Esophagus squamous epithelium (tissue), 5 donors: ENCODE results near the gene ARHGAP8. TPM values are rescaled to one million over a fixed set of nuclear protein-coding genes. Genes with fewer than 3 reads are reported as not detected.

ENCODE experiments used
- DNase-seq: peaks from one replicate; lab custom pipeline; 2025; lab: John Stamatoyannopoulos, UW
- H3K27ac ChIP-seq, 4 donors: fragments of 200-600 bp; sonication (generic); one replicate each; pipeline ENCODE4 v1.5.1; 2016 to 2019; ENCODE audit warnings: mild to moderate bottlenecking in 1 of 4
- H3K27me3 ChIP-seq, 4 donors: fragments of 200-600 bp; sonication (generic); 1 replicate in 3 of 4; 2 replicates in 1 of 4; pipeline versions ENCODE4 v1.5.1 to v1.6.0; 2017 to 2021; ENCODE audit warnings: antibody characterized with exemption in 1 of 4
- H3K36me3 ChIP-seq, 3 donors: fragments of 200-600 bp; sonication (generic); one replicate each; pipeline ENCODE4 v1.5.1; 2016 to 2019
- H3K4me1 ChIP-seq, 3 donors: fragments of 200-600 bp; sonication (generic); one replicate each; pipeline ENCODE4 v1.5.1; 2017 to 2019
- H3K4me3 ChIP-seq, 4 donors: fragments of 200-600 bp; sonication (generic); 1 replicate in 3 of 4; 2 replicates in 1 of 4; pipeline ENCODE4 v1.5.1; 2016 to 2019; ENCODE audit warnings: mild to moderate bottlenecking in 2 of 4, moderate library complexity in 1 of 4
- H3K9me3 ChIP-seq, 3 donors: fragments of 200-600 bp; sonication (generic); one replicate each; pipeline ENCODE4 v1.5.1; 2016 to 2019
- POLR2A ChIP-seq, 4 donors: fragments of 450-650 bp; IDR thresholded peaks; one replicate each; pipeline ENCODE4 v1.6.1; 2017; ENCODE audit warnings: antibody characterized with exemption in 4 of 4, mild to moderate bottlenecking in 4 of 4, moderate library complexity in 3 of 4
- WGBS, 2 donors: methylation state at CpG; one replicate each; pipeline ENCODE4 v1.1.5; 2018; 5-methylcytosine and 5-hydroxymethylcytosine counted together
- intact Hi-C: fragments of 100-400 bp; cut with DNase I; formaldehyde crosslinking; loops from one replicate; pipeline ENCODE4 v1.15.0; 2022
- total RNA-seq, 4 donors: library from RNA; depleted of rRNA; stranded (reverse); fragments of >200 nt; gene quantifications; one replicate each; pipeline ENCODE4 v1.1.0, GENCODE V29; 2016
- TF ChIP-seq, protein P1 (sequence below), 6 experiments: fragments of 450-650 bp in 4 of 6; fragments of 200-600 bp in 2 of 6; sonication (generic) in 2 of 6; IDR thresholded peaks; one replicate each; pipeline ENCODE4 v1.5.1; 2016 to 2019; ENCODE audit warnings: antibody characterized with exemption in 6 of 6, mild to moderate bottlenecking in 4 of 6, moderate library complexity in 4 of 6
- donor health status: DM: yes; HTN: yes; CAD: no.

The ARHGAP8 gene
- total RNA-seq, 4 donors from 2014 or later: 3.6 to 15.0 (median 11.5) TPM

DNA sequence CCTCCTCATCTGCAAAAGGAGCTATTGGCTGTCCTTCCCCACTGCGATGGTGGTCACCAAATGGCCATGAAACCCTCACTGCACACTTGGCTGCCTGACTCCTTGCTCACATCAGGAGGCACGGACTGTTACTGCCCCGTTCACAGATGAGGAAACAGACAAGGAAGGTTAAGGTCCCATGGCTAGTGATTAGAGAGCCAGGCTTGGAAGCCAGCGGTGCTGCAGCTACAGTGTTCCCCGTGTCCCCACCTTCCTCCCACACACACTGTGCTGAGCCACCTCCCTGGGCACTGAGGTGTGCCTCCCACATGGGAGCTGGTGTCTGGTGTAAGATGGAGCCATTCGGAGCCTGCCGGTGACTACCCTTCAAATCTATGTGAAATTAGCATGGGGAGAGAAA lies 2.6 kb downstream of the ARHGAP8 start:
- no peak for DNase-seq
- intact Hi-C loops: no loop called here
- Histone ChIP-seq H3K27me3 (peaks cover 0 to 66% (median 3%) of the 10 kb centered on the region in 4 donors), H3K4me1 (peaks cover 18 to 55% (median 21%) of the 10 kb centered on the region in 3 donors), H3K9me3 (no peaks in the 10 kb centered on the region), H3K36me3 (no peaks in the 10 kb centered on the region), H3K4me3 (no peak overlapping the region), H3K27ac (peak overlapping the region in 1 of 4 donors; percentile 61)
- TF ChIP-seq, protein P1, sequence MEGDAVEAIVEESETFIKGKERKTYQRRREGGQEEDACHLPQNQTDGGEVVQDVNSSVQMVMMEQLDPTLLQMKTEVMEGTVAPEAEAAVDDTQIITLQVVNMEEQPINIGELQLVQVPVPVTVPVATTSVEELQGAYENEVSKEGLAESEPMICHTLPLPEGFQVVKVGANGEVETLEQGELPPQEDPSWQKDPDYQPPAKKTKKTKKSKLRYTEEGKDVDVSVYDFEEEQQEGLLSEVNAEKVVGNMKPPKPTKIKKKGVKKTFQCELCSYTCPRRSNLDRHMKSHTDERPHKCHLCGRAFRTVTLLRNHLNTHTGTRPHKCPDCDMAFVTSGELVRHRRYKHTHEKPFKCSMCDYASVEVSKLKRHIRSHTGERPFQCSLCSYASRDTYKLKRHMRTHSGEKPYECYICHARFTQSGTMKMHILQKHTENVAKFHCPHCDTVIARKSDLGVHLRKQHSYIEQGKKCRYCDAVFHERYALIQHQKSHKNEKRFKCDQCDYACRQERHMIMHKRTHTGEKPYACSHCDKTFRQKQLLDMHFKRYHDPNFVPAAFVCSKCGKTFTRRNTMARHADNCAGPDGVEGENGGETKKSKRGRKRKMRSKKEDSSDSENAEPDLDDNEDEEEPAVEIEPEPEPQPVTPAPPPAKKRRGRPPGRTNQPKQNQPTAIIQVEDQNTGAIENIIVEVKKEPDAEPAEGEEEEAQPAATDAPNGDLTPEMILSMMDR (IDR thresholded peaks at IDR 0.05): no peak
- TF ChIP-seq POLR2A (IDR thresholded peaks at IDR 0.05): no peak
- 54 to 74% methylated on average over 3 to 4 of the region's 7 CpGs for WGBS, 2 donors

DNA sequence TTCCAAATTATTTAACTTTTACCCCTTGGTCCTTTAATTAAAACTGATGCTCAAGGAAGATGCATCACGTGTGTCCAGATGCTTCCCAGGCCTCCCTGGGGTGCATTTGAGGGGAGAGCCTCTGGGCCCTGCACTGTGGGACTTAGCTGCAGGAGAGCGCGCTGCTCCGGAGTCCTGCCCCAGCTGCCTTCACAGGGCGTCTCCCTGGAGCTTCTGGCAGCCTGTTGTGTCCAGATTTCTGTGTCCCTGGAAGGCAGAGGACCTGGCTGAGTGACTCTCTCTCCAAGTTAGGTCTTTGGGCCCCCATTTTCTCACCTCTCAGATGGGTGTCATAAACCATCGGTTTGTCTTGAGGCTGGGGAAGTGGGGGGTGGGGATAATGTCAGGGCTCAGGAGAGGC lies 3.0 kb downstream of the ARHGAP8 start:
- TF ChIP-seq, protein P1 (IDR thresholded peaks at IDR 0.05): no peak
- TF ChIP-seq POLR2A (IDR thresholded peaks at IDR 0.05): no peak
- Histone ChIP-seq H3K36me3 (no peaks in the 10 kb centered on the region), H3K4me3 (no peak overlapping the region), H3K9me3 (no peaks in the 10 kb centered on the region), H3K27ac (peak overlapping the region in 2 of 4 donors; percentile 26 to 61), H3K27me3 (peaks cover 0 to 63% (median 3%) of the 10 kb centered on the region in 4 donors), H3K4me1 (peaks cover 18 to 55% (median 21%) of the 10 kb centered on the region in 3 donors)
- WGBS, 2 donors: 10 to 61% methylated on average over 3 to 6 of the region's 6 CpGs
- no peak for DNase-seq
- intact Hi-C loops: no loop called here

DNA sequence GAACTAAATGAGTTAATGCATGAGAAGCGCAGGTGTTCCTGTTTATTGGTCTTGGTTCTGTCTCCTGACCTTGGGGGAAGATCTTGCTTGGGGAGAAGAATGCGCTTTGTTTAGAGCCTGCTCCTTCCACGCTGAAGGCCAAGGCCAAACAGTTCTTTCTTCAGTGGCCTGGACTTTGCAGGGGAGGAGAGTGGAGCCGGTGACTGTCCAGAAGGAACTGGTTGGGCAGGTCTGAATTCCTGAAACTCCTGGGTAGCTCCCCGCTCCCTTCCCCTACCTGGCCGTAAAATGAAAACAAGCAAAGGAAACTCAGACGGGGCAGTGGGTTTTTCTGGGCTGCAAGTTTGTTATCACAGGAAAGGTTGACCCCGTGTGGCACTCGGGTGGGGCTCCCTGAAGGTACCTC lies 3.6 kb downstream of the ARHGAP8 start:
- intact Hi-C loops: no loop called here
- H3K4me1 ChIP-seq: peaks cover 18 to 55% (median 21%) of the 10 kb centered on the region in 3 donors
- H3K4me3 ChIP-seq: peak overlapping the region in 1 of 4 donors; percentile 21
- no peaks in the 10 kb centered on the region for H3K36me3 ChIP-seq
- H3K9me3 ChIP-seq: no peaks in the 10 kb centered on the region
- no peak for DNase-seq
- TF ChIP-seq POLR2A (IDR thresholded peaks at IDR 0.05): no peak
- TF ChIP-seq, protein P1 (IDR thresholded peaks at IDR 0.05): no peak
- peaks cover 0 to 58% (median 3%) of the 10 kb centered on the region in 4 donors for H3K27me3 ChIP-seq
- WGBS, 2 donors: 32 to 43% methylated on average over 5 to 9 of the region's 9 CpGs
- peak overlapping the region in 3 of 4 donors; percentile 26 to 61 (median 41) for H3K27ac ChIP-seq

DNA sequence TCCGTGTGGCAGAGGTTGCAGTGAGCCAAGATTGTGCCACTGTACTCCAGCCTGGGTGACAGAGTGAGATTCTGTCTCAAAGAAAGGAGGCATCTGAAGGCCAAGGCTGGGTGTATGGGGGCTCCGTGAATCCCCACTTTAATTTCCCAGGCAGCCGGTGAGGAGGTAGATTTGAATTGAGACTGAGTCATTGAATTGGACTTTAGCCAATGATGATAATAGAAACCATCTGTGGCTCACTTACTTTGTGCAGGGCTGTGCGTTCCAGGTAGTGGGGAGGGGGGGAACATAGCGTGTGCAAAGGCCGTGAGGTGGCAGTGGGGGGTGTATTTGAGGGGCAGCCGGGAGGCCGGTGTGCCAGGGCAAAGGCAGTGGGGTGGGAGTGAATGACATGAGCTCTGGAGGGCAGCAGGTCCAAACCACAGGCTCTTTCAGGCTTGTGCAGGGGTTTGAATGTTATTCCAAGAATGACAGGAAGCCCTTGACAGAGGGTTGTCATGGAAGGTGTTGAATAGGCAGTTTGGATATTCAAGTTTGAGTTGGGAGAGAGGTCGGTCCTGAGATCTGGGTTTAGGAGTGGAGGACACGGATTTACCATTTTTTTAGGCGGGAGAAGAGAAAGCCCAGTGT lies 6.1 kb downstream of the ARHGAP8 start:
- peaks cover 0 to 33% (median 0%) of the 10 kb centered on the region in 4 donors for H3K27me3 ChIP-seq
- intact Hi-C loops: no loop called here

DNA sequence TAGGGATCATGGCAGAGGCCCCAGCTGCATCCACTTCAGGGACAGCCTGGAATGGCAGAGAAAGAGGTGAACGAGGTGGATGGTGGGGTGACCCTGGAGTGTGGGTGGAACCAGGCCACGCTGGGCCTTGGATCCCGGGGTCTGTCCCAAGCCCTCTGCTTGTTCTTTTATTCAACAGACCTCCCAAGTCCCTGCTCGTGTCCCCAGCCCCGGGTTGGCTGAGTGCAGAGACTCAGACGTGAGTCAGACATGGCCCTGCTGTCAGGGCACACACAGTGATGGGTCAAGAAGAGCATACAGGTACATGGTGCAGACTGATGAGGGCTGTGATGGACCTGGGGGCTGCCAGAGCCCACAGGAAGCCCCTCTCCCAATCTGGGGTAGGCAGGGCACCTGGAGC lies 6.6 kb downstream of the ARHGAP8 start:
- Histone ChIP-seq H3K27me3 (peaks cover 0 to 28% (median 0%) of the 10 kb centered on the region in 4 donors), H3K27ac (no peak overlapping the region), H3K4me3 (no peak overlapping the region), H3K9me3 (no peaks in the 10 kb centered on the region), H3K36me3 (no peaks in the 10 kb centered on the region), H3K4me1 (peaks cover 12 to 33% (median 13%) of the 10 kb centered on the region in 3 donors)
- TF ChIP-seq, protein P1 (IDR thresholded peaks at IDR 0.05): no peak
- TF ChIP-seq POLR2A (IDR thresholded peaks at IDR 0.05): no peak
- no peak for DNase-seq
- WGBS, 2 donors: 73 to 86% methylated on average over 3 of the region's 6 CpGs
- intact Hi-C loops: no loop called here

More for the DNA sequence above, 6.1 kb downstream of the ARHGAP8 start:
- no peaks in the 10 kb centered on the region for H3K9me3 ChIP-seq
- no peak overlapping the region for H3K4me3 ChIP-seq
- TF ChIP-seq POLR2A (IDR thresholded peaks at IDR 0.05): no peak
- TF ChIP-seq, protein P1 (IDR thresholded peaks at IDR 0.05): no peak
- WGBS, 2 donors: 41 to 44% methylated on average over 10 of the region's 11 CpGs
- H3K27ac ChIP-seq: no peak overlapping the region
- peaks cover 13 to 38% (median 17%) of the 10 kb centered on the region in 3 donors for H3K4me1 ChIP-seq
- H3K36me3 ChIP-seq: no peaks in the 10 kb centered on the region
- no peak for DNase-seq
